C4-2B (cell line): ENCODE data around the gene MGMT.

Source experiments
- CTCF ChIP-seq: fragments of 450-650 bp; conservative IDR thresholded peaks from 2 replicates; pipeline ENCODE4 v1.5.1; 2017; ENCODE audit warnings: mild to moderate bottlenecking
- ZFX ChIP-seq: fragments of 450-650 bp; IDR thresholded peaks from 2 replicates; pipeline ENCODE4 v1.6.1; 2017

DNA sequence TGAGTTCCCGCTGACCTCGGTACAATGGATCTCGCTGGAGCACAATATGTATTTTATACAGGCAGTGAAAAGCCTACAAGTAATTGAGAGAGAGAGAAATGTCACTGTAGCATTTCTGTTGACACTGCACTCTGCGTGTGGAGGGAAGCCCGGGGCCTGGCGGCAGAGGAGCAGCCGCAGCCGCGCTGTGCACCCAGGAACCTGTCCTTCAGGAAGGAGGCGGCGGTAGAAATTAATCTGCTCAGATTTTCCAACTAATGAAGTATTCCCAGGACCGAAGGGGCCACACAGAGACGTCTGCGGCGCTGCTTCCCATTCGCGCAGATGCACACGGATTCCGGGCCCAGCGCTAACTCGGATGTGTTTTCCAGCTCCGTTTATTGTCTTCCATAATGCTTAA is 327.0 kb downstream of the MGMT start:
- TF ChIP-seq CTCF (no peak), ZFX (no peak)
